ENCODE results near the gene TMEM161A. TPM values are rescaled to one million over a fixed set of nuclear protein-coding genes. Genes with fewer than 3 reads are reported as not detected.
"Not testable (repeated sequence)": the region's sequence is repeated elsewhere in the genome, so short reads cannot be mapped to it uniquely, and the experiment has no call there.

TMEM161A gene
- total RNA-seq, 1 donor from 2014 or later = 27.1 TPM

DNA sequence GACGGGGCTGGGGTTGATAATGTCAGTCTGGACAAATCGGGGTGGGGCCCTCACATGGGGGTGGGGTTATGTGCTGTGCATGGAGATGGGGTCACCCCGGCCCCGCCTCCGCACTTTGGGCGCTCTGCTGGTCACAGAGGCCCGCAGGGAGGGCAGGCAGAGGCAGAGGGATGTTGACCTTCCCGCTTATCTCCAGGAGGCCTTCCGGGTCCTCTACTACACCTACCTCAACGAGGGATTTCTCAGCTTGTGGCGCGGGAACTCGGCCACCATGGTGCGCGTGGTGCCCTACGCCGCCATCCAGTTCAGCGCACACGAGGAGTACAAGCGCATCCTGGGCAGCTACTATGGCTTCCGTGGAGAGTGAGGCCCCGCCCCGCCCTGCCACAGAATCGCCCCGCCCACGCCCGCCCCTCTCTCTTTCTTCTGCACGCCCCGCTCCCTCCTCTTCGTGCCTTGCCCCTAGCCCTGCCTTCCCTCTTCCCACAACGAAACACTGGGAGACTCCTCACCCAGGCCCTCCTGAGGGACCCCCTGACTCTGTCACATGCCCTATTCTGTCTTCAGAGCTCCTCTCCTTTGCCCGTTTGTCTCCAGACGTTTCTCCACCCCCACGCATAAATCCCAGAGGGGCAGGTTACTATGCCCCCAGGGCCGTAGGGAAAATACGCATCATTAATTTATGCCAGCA is 32.8 kb downstream of the TMEM161A start:
- Mint-ChIP-seq H3K27me3 (ENCODE audit: low read depth) (no peaks in the 10 kb centered on the region), H3K36me3 (ENCODE audit: low read depth) (peaks cover 2% of the 10 kb centered on the region), H3K27ac (ENCODE audit: unreplicated experiment) (no peak overlapping the region), H3K9me3 (ENCODE audit: low read depth) (no peaks in the 10 kb centered on the region), H3K4me3 (ENCODE audit: unreplicated experiment) (peak overlapping the region; percentile 66), H3K4me1 (ENCODE audit: low read depth) (peaks cover 24% of the 10 kb centered on the region)
- no peak for DNase-seq (ENCODE audit: low spot score)
- TF ChIP-seq, protein P1, sequence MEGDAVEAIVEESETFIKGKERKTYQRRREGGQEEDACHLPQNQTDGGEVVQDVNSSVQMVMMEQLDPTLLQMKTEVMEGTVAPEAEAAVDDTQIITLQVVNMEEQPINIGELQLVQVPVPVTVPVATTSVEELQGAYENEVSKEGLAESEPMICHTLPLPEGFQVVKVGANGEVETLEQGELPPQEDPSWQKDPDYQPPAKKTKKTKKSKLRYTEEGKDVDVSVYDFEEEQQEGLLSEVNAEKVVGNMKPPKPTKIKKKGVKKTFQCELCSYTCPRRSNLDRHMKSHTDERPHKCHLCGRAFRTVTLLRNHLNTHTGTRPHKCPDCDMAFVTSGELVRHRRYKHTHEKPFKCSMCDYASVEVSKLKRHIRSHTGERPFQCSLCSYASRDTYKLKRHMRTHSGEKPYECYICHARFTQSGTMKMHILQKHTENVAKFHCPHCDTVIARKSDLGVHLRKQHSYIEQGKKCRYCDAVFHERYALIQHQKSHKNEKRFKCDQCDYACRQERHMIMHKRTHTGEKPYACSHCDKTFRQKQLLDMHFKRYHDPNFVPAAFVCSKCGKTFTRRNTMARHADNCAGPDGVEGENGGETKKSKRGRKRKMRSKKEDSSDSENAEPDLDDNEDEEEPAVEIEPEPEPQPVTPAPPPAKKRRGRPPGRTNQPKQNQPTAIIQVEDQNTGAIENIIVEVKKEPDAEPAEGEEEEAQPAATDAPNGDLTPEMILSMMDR (IDR thresholded peaks at IDR 0.05) = no peak

DNA sequence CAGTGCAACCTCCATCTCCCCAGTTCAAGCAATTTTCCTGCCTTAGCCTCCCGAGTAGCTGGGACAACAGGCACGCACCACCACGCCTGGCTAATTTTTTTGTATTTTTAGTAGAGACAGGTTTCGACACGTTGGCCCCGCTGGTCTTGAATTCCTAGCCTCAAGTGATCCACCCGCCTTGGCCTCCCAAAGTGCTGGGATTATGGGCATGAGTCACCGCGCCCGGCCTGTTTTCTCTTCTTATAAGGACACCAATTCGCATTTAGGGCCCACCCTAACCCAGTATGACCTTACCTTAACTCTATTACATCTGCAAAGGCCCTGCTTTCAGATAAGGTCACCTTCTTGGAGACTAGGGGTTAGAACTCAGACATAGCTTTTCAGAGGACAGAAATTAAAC is 35.1 kb downstream of the TMEM161A start:
- H3K4me3 Mint-ChIP-seq (ENCODE audit: unreplicated experiment) = no peak overlapping the region
- no peaks in the 10 kb centered on the region for H3K9me3 Mint-ChIP-seq (ENCODE audit: low read depth)
- no peak overlapping the region for H3K27ac Mint-ChIP-seq (ENCODE audit: unreplicated experiment)
- H3K4me1 Mint-ChIP-seq (ENCODE audit: low read depth) = peaks cover 11% of the 10 kb centered on the region
- TF ChIP-seq, protein P1 (IDR thresholded peaks at IDR 0.05) = no peak
- no peak for DNase-seq (ENCODE audit: low spot score)
- no peaks in the 10 kb centered on the region for H3K27me3 Mint-ChIP-seq (ENCODE audit: low read depth)
- peaks cover 5% of the 10 kb centered on the region for H3K36me3 Mint-ChIP-seq (ENCODE audit: low read depth)

GRCh38 chr19:19102566-19102965 is 35.7 kb downstream of the TMEM161A start:
- DNase-seq (ENCODE audit: low spot score); H3K27me3 Mint-ChIP-seq (ENCODE audit: low read depth); H3K36me3 Mint-ChIP-seq (ENCODE audit: low read depth); H3K4me3 Mint-ChIP-seq (ENCODE audit: unreplicated experiment); H3K9me3 Mint-ChIP-seq (ENCODE audit: low read depth); H3K27ac Mint-ChIP-seq (ENCODE audit: unreplicated experiment): not testable (repeated sequence)
- H3K4me1 Mint-ChIP-seq (ENCODE audit: low read depth) = peaks cover 11% of the 10 kb centered on the region

GRCh38 chr19:19101540-19101939 is 36.7 kb downstream of the TMEM161A start:
- Mint-ChIP-seq H3K27ac (ENCODE audit: unreplicated experiment) (no peak overlapping the region), H3K4me3 (ENCODE audit: unreplicated experiment) (no peak overlapping the region), H3K4me1 (ENCODE audit: low read depth) (peaks cover 11% of the 10 kb centered on the region), H3K27me3 (ENCODE audit: low read depth) (no peaks in the 10 kb centered on the region), H3K9me3 (ENCODE audit: low read depth) (no peaks in the 10 kb centered on the region), H3K36me3 (ENCODE audit: low read depth) (peaks cover 4% of the 10 kb centered on the region)
- no peak for DNase-seq (ENCODE audit: low spot score)
- TF ChIP-seq, protein P1 (IDR thresholded peaks at IDR 0.05) = no peak

DNA sequence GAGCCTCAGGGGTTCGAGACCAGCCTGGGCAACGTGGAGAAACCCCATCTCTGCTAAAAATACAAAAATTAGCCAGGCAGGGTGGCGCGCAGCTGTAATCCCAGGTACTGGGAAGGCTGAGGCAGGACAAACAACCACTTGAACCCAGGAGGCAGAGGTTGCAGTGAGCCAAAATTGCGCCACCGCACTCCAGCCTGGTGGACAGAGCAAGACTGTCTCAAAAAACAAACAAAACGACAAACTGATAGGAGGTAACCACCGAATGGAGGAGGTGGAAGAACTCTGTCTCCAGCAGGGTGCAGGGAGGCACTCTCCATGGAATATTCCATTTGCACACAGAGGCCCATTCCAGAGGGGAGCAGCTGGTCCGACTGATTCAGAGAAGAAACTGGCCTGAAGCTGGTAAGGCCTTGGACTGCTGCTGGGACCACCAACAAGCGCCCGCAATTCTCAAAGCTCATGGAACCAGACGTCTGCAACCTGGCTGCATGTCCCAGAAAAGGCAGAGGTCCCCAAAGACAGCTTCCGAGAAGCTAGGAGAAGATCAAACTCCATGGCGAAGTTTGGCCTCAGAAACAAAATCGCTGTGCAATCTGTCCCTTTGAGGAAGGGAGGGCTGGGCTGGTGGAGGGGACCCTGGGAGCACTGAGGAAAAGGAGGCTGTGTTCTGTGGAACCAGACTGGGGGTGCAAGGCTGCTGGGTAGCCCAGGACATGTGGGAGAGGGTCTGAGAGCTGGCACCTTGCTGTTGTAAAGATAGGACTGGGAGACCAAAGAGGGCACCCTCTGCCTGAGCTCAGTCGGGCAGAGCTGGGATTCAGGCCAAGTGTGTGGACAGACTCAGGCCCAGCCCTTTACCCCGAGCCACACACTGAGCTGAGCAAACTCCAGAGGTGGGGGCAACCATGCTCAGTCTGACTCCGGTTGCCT is 39.3 kb downstream of the TMEM161A start:
- Mint-ChIP-seq H3K27me3 (ENCODE audit: low read depth) (no peaks in the 10 kb centered on the region), H3K36me3 (ENCODE audit: low read depth) (peaks cover 4% of the 10 kb centered on the region), H3K4me1 (ENCODE audit: low read depth) (no peaks in the 10 kb centered on the region), H3K4me3 (ENCODE audit: unreplicated experiment) (no peak overlapping the region), H3K9me3 (ENCODE audit: low read depth) (no peaks in the 10 kb centered on the region), H3K27ac (ENCODE audit: unreplicated experiment) (no peak overlapping the region)
- TF ChIP-seq, protein P1 (IDR thresholded peaks at IDR 0.05) = no peak
- no peak for DNase-seq (ENCODE audit: low spot score)

Data from chondrocyte (in vitro differentiated cells).